Neural cell (in vitro differentiated cells): ENCODE results near the gene PLET1. TPM values are rescaled to one million over a fixed set of nuclear protein-coding genes. Genes with fewer than 3 reads are reported as not detected.

Experiments
- H2AFZ ChIP-seq: fragments of 200-600, 300-800 bp; sonication (generic), shearing (Covaris generic); 2 replicates; pipeline ENCODE4 v1.6.0; 2014; ENCODE audit warnings: low read depth, mild to moderate bottlenecking, antibody characterized with exemption, low read length, moderate library complexity
- H3F3A ChIP-seq: fragments of 200-600 bp; shearing (Covaris generic); 2 replicates; pipeline ENCODE4 v1.6.1; 2016; ENCODE audit warnings: mild to moderate bottlenecking, moderate library complexity, mixed read lengths, antibody characterized with exemption, low read length; ENCODE audit not compliant: insufficient read depth, poor library complexity, severe bottlenecking
- H3K27ac ChIP-seq: fragments of 200-600, 300-800 bp; sonication (generic), shearing (Covaris generic); 2 replicates; pipeline ENCODE4 v1.5.1; 2014; ENCODE audit warnings: mild to moderate bottlenecking, low read length, moderate library complexity
- H3K27me3 ChIP-seq: fragments of 300-800, 200-600 bp; sonication (generic), shearing (Covaris generic); 2 replicates; pipeline ENCODE4 v1.6.0; 2014; ENCODE audit warnings: mild to moderate bottlenecking, low read depth, low read length, moderate library complexity; ENCODE audit not compliant: insufficient read depth
- H3K36me3 ChIP-seq: fragments of 300-800, 200-600 bp; sonication (generic), shearing (Covaris generic); 2 replicates; pipeline ENCODE4 v1.5.1; 2014; ENCODE audit warnings: mild to moderate bottlenecking, antibody characterized with exemption, low read length, moderate library complexity; ENCODE audit not compliant: insufficient read depth
- H3K4me2 ChIP-seq: fragments of 300-800, 200-600 bp; sonication (generic), shearing (Covaris generic); 2 replicates; pipeline ENCODE4 v1.6.0; 2014; ENCODE audit warnings: mild to moderate bottlenecking, low read length
- H3K4me3 ChIP-seq: fragments of 300-800, 200-600 bp; sonication (generic), shearing (Covaris generic); 2 replicates; pipeline ENCODE4 v1.5.1; 2014; ENCODE audit warnings: mild to moderate bottlenecking, low read length, moderate library complexity
- H3K79me2 ChIP-seq: fragments of 200-600 bp; shearing (Covaris generic); replicated peaks from 2 replicates; pipeline ENCODE4 v1.6.0; 2014; ENCODE audit warnings: mild to moderate bottlenecking, low read length, moderate library complexity; ENCODE audit not compliant: insufficient read depth
- H3K9ac ChIP-seq: fragments of 300-800, 200-600 bp; sonication (generic), shearing (Covaris generic); 2 replicates; pipeline ENCODE4 v1.6.1; 2016; ENCODE audit warnings: mild to moderate bottlenecking, low read length, mixed read lengths
- H3K9me2 ChIP-seq: fragments of 200-600 bp; shearing (Covaris generic); 2 replicates; pipeline ENCODE4 v1.6.1; 2016; ENCODE audit warnings: mild to moderate bottlenecking, low read length, mixed read lengths; ENCODE audit not compliant: insufficient read depth
- H3K9me3 ChIP-seq: fragments of 200-600, 300-800 bp; sonication (generic), shearing (Covaris generic); 2 replicates; pipeline ENCODE4 v1.6.1; 2016; ENCODE audit warnings: mild to moderate bottlenecking, mixed run types, low read length, moderate library complexity, mixed read lengths
- H4K20me1 ChIP-seq: fragments of 200-600 bp; shearing (Covaris generic); 2 replicates; pipeline ENCODE4 v1.6.1; 2016; ENCODE audit warnings: mild to moderate bottlenecking, mixed run types; ENCODE audit not compliant: insufficient read depth
- EP300 ChIP-seq: fragments of 450-650 bp; conservative IDR thresholded peaks from 2 replicates; pipeline ENCODE4 v1.6.1; 2014; ENCODE audit warnings: antibody characterized with exemption, mild to moderate bottlenecking, moderate library complexity; ENCODE audit not compliant: poor library complexity, severe bottlenecking
- EZH2 ChIP-seq: fragments of 200-600, 300-800 bp; shearing (Covaris generic), sonication (generic); IDR thresholded peaks from 2 replicates; pipeline ENCODE4 v1.6.1; 2014; ENCODE audit warnings: antibody characterized with exemption, low read length, borderline replicate concordance, mild to moderate bottlenecking; ENCODE audit not compliant: insufficient read depth, poor library complexity, severe bottlenecking
- MXI1 ChIP-seq: fragments of 450-650 bp; conservative IDR thresholded peaks from 2 replicates; pipeline ENCODE4 v1.6.1; 2014; ENCODE audit warnings: antibody characterized with exemption, mild to moderate bottlenecking; ENCODE audit not compliant: poor library complexity, severe bottlenecking
- POLR2AphosphoS5 ChIP-seq: IDR thresholded peaks from 2 replicates; pipeline ENCODE4 v1.6.1; 2012
- RAD21 ChIP-seq: fragments of 450-650 bp; conservative IDR thresholded peaks from 2 replicates; pipeline ENCODE4 v1.6.1; 2014; ENCODE audit warnings: antibody characterized with exemption, mild to moderate bottlenecking, moderate library complexity
- SMC3 ChIP-seq: fragments of 450-650 bp; conservative IDR thresholded peaks from 2 replicates; pipeline ENCODE4 v1.6.1; 2014; ENCODE audit warnings: antibody characterized with exemption, mild to moderate bottlenecking, moderate library complexity; ENCODE audit not compliant: poor library complexity
- TAF1 ChIP-seq: IDR thresholded peaks from 2 replicates; pipeline ENCODE4 v1.6.1; 2012; ENCODE audit warnings: low read depth
- polyA minus RNA-seq: library from RNA; depleted of rRNA, polyadenylated mRNA; stranded (reverse); fragments of >200 nt; gene quantifications from 2 replicates; pipeline ENCODE4 v1.2.3, GENCODE V29; 2014
- polyA plus RNA-seq: library from polyadenylated mRNA; depleted of rRNA; stranded (reverse); fragments of >200 nt; gene quantifications from 2 replicates; pipeline ENCODE4 v1.2.3, GENCODE V29; 2014
- TF ChIP-seq, protein P1 (sequence below): fragments of 450-650 bp; IDR thresholded peaks from 2 replicates; pipeline ENCODE4 v1.5.1; 2014; ENCODE audit warnings: antibody characterized with exemption, mild to moderate bottlenecking, moderate library complexity; ENCODE audit not compliant: poor library complexity, severe bottlenecking
- TF ChIP-seq, protein P2 (sequence below): IDR thresholded peaks from 2 replicates; pipeline ENCODE4 v1.6.1; 2012; ENCODE audit warnings: borderline replicate concordance

PLET1 gene, protein sequence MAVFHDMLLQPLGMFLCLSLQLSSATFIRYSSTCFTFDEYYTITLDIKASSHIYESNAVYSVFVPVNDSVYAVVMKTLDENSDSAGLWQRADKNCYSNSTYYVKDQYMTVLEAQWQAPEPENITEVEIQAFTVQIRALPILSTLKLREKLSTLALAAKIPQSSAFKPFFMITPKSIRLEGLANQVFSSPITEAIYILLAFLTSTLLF
- not detected in 2 replicates for polyA plus RNA-seq
- not detected in 2 replicates for polyA minus RNA-seq

DNA sequence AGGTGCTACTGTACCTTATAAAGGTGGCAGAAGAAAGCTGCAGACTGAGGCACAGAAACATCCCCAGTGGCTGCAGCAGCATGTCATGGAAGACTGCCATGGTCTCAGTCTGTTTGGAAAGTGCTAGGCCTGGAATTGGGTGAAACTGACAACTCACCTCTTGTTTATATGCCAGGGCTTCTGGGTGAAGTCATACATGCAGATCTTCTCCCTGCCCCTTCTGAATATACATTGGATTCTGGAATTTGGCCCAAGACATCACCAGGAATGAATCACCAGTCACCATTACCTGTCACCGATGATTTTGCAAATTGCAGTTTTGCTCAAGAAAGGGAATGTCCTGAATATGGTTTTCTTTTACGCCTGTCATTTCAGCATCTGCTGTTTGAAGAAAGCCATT, at the start of gene PLET1:
Gene PLET1, minus strand, starts transcription at position 371 of the 400 bp plus-strand sequence. Its CDS starts 271 bp downstream, at position 100.
- Histone ChIP-seq H3K27me3 (no peaks in the 10 kb centered on the region), H3F3A (no peaks in the 10 kb centered on the region), H3K36me3 (no peaks in the 10 kb centered on the region), H3K27ac (no peak within 1 kb of the TSS), H3K79me2 (no peaks in the 10 kb centered on the region), H3K9ac (no peak within 1 kb of the TSS), H3K4me2 (no peak within 1 kb of the TSS), H2AFZ (no peak within 1 kb of the TSS), H4K20me1 (no peaks in the 10 kb centered on the region), H3K4me3 (no peak within 1 kb of the TSS), H3K9me3 (no peaks in the 10 kb centered on the region), H3K9me2 (no peaks in the 10 kb centered on the region)
- no peak for TF ChIP-seq RAD21
- TF ChIP-seq POLR2AphosphoS5: no peak

DNA sequence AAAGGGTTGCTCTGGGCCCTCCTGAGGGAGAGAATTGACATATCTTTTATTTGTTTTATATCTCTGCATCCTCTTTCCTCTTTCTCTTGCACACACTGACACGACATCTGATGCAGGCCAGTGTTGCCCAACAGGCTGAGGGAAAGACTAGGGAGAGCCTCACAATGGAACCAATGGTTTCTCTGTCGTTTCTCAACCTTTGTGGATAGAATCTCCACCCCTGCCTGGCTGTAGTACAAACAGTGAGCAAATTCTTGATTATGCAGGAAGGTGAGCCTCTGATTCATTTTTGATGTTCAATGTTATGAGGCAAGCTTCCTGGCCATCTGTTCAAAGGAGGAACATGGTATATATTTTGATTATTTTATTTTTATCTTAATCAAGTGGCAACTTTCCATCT, 49.8 kb upstream of the PLET1 start:
- no peaks in the 10 kb centered on the region for H3K79me2 ChIP-seq
- no peak overlapping the region for H3K4me2 ChIP-seq
- H3K36me3 ChIP-seq: no peaks in the 10 kb centered on the region
- H3K27me3 ChIP-seq: no peaks in the 10 kb centered on the region
- no peaks in the 10 kb centered on the region for H3K9me2 ChIP-seq
- H4K20me1 ChIP-seq: no peaks in the 10 kb centered on the region
- TF ChIP-seq POLR2AphosphoS5 (no peak), MXI1 (no peak), SMC3 (no peak), RAD21 (no peak), EZH2 (no peak), EP300 (no peak), TAF1 (no peak)
- TF ChIP-seq, protein P1, sequence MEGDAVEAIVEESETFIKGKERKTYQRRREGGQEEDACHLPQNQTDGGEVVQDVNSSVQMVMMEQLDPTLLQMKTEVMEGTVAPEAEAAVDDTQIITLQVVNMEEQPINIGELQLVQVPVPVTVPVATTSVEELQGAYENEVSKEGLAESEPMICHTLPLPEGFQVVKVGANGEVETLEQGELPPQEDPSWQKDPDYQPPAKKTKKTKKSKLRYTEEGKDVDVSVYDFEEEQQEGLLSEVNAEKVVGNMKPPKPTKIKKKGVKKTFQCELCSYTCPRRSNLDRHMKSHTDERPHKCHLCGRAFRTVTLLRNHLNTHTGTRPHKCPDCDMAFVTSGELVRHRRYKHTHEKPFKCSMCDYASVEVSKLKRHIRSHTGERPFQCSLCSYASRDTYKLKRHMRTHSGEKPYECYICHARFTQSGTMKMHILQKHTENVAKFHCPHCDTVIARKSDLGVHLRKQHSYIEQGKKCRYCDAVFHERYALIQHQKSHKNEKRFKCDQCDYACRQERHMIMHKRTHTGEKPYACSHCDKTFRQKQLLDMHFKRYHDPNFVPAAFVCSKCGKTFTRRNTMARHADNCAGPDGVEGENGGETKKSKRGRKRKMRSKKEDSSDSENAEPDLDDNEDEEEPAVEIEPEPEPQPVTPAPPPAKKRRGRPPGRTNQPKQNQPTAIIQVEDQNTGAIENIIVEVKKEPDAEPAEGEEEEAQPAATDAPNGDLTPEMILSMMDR: no peak
- TF ChIP-seq, protein P2, sequence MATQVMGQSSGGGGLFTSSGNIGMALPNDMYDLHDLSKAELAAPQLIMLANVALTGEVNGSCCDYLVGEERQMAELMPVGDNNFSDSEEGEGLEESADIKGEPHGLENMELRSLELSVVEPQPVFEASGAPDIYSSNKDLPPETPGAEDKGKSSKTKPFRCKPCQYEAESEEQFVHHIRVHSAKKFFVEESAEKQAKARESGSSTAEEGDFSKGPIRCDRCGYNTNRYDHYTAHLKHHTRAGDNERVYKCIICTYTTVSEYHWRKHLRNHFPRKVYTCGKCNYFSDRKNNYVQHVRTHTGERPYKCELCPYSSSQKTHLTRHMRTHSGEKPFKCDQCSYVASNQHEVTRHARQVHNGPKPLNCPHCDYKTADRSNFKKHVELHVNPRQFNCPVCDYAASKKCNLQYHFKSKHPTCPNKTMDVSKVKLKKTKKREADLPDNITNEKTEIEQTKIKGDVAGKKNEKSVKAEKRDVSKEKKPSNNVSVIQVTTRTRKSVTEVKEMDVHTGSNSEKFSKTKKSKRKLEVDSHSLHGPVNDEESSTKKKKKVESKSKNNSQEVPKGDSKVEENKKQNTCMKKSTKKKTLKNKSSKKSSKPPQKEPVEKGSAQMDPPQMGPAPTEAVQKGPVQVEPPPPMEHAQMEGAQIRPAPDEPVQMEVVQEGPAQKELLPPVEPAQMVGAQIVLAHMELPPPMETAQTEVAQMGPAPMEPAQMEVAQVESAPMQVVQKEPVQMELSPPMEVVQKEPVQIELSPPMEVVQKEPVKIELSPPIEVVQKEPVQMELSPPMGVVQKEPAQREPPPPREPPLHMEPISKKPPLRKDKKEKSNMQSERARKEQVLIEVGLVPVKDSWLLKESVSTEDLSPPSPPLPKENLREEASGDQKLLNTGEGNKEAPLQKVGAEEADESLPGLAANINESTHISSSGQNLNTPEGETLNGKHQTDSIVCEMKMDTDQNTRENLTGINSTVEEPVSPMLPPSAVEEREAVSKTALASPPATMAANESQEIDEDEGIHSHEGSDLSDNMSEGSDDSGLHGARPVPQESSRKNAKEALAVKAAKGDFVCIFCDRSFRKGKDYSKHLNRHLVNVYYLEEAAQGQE: no peak
- H3F3A ChIP-seq: no peaks in the 10 kb centered on the region
- no peak overlapping the region for H3K4me3 ChIP-seq
- H3K27ac ChIP-seq: no peak overlapping the region
- H2AFZ ChIP-seq: no peak overlapping the region
- H3K9me3 ChIP-seq: no peaks in the 10 kb centered on the region
- no peak overlapping the region for H3K9ac ChIP-seq
